Measurements from ENCODE around the gene FANCI. TPM values are rescaled to one million over a fixed set of nuclear protein-coding genes. Genes with fewer than 3 reads are reported as not detected.

Gene FANCI
- total and polyA plus RNA-seq, 5 experiments from 2014 or later = 3.1 to 9.4 (median 4.9) TPM

DNA sequence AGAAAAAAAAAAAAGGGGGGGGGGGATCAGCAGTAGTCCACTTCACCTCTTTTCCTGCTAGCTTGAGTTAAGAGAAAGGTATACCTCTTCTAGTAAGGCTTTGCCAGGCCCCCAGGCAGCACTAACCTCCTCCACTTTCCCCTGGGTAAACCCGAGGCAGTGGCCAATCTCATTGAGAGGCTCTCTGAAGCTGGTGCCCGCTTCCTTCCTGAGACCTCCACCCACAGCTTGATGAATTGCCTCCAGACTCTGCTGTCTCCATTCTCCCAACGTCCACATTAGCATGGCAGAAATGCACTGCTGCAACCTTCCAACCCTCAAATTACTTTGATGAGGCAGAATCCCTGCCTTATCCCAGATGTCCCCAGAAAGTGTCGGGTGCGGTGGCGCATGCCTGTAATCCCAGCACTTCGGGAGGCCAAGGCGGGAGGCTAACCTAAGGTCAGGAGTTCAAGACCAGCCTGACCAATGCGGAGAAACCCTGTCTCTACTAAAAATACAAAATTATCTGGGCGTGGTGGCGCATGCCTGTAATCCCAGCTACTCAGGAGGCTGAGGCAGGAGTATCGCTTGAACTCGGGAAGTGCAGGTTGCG is 37.7 kb upstream of the FANCI start:
- Mint-ChIP-seq H3K4me1 (peaks cover 11 to 29% (median 26%) of the 10 kb centered on the region in 4 donors), H3K27me3 (peaks cover 0 to 4% (median 1%) of the 10 kb centered on the region in 5 donors), H3K9me3 (no peaks in the 10 kb centered on the region), H3K27ac (peak overlapping the region in 1 of 10 donors; percentile 37), H3K36me3 (peaks cover 0 to 5% (median 0%) of the 10 kb centered on the region in 3 donors), H3K4me3 (no peak overlapping the region)
- POLR2A ChIA-PET = interaction anchor here (0.7 kb wide), 1 partner anchor 33 kb away, joined by 6 read pairs; no protein-coding TSS in a partner anchor
- DNase-seq (no peak), ATAC-seq (no peak)

GRCh38 chr15:89206908-89207331 is 36.9 kb upstream of the FANCI start:
- Mint-ChIP-seq H3K4me1 (peaks cover 11 to 29% (median 26%) of the 10 kb centered on the region in 4 donors), H3K4me3 (peak overlapping the region in 3 of 10 donors; percentile 6 to 20 (median 14)), H3K9me3 (no peaks in the 10 kb centered on the region), H3K36me3 (no peaks in the 10 kb centered on the region), H3K27ac (peak overlapping the region in 3 of 10 donors; percentile 21 to 63 (median 62)), H3K27me3 (peaks cover 0 to 4% (median 1%) of the 10 kb centered on the region in 5 donors)
- peak; percentile 95 to 98 for ATAC-seq
- peak; percentile 51 to 81 (median 68) for DNase-seq
- POLR2A ChIA-PET = interaction anchor here (0.7 kb wide), 2 partner anchors 32 to 310 kb away, joined by 3 to 6 read pairs; no protein-coding TSS in a partner anchor

DNA sequence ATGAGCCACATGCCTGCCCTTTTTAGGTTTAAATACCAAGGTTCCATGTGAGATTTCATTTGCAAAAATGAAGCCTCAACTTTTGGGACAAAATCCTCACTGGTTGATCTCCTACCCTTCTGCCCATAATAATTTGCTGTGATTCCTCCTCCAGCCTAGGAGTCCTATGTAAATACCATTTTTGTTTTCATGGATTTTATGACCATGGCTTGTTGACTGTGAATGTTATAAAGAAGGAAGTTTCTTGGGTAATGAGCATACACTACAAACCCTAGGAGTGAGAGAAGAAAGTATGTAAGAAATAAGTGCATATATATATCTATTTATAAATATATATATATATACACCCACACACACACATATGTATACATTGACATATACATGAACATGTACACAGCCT is 35.5 kb upstream of the FANCI start:
- no peaks in the 10 kb centered on the region for H3K36me3 Mint-ChIP-seq
- peaks cover 11 to 29% (median 25%) of the 10 kb centered on the region in 4 donors for H3K4me1 Mint-ChIP-seq
- POLR2A ChIA-PET = no interaction called here
- ATAC-seq (no peak), DNase-seq (no peak)
- H3K9me3 Mint-ChIP-seq = no peaks in the 10 kb centered on the region
- H3K4me3 Mint-ChIP-seq = no peak overlapping the region
- H3K27ac Mint-ChIP-seq = no peak overlapping the region
- peaks cover 0 to 4% (median 1%) of the 10 kb centered on the region in 5 donors for H3K27me3 Mint-ChIP-seq

- Mint-ChIP-seq H3K4me1 (peaks cover 5 to 21% (median 18%) of the 10 kb centered on the region in 4 donors), H3K9me3 (no peaks in the 10 kb centered on the region), H3K4me3 (no peak overlapping the region), H3K27ac (no peak overlapping the region), H3K27me3 (peaks cover 0 to 4% (median 1%) of the 10 kb centered on the region in 5 donors), H3K36me3 (no peaks in the 10 kb centered on the region)
- ATAC-seq = no peak
- no peak for DNase-seq
- POLR2A ChIA-PET = no interaction called here
Measured at GRCh38 chr15:89209057-89209456, 34.7 kb upstream of the FANCI start.

- Mint-ChIP-seq H3K9me3 (no peaks in the 10 kb centered on the region), H3K27me3 (peaks cover 0 to 4% (median 2%) of the 10 kb centered on the region in 5 donors), H3K4me3 (no peak overlapping the region), H3K36me3 (no peaks in the 10 kb centered on the region), H3K4me1 (peaks cover 0 to 5% (median 5%) of the 10 kb centered on the region in 4 donors), H3K27ac (no peak overlapping the region)
- ATAC-seq (no peak), DNase-seq (no peak)
- POLR2A ChIA-PET = no interaction called here
Measured at GRCh38 chr15:89211678-89212170, 32.1 kb upstream of the FANCI start.

DNA sequence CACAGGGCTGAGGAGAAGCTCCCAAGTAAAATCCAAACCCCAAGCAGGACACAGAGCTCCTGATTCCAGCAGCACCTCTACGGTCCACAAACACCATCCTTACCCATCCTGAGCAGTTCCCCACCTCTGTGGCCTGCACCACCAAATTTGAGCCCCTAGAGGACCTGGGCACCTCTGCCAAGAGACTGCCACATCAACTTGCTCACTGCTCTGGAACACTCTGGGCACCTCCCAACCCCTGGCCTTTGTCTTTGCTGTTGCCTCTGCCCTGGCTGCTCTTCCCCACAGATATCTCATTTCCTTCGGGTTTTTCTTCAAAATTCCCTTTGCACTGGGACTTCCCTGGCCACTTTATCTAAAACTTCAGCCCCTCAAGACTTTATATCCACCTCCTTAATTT is 28.2 kb upstream of the FANCI start:
- no peak for DNase-seq
- no peak overlapping the region for H3K27ac Mint-ChIP-seq
- H3K4me3 Mint-ChIP-seq = no peak overlapping the region
- no peaks in the 10 kb centered on the region for H3K4me1 Mint-ChIP-seq
- no peaks in the 10 kb centered on the region for H3K9me3 Mint-ChIP-seq
- ATAC-seq = no peak
- H3K36me3 Mint-ChIP-seq = no peaks in the 10 kb centered on the region
- POLR2A ChIA-PET = no interaction called here
- peaks cover 0 to 2% (median 0%) of the 10 kb centered on the region in 5 donors for H3K27me3 Mint-ChIP-seq

DNA sequence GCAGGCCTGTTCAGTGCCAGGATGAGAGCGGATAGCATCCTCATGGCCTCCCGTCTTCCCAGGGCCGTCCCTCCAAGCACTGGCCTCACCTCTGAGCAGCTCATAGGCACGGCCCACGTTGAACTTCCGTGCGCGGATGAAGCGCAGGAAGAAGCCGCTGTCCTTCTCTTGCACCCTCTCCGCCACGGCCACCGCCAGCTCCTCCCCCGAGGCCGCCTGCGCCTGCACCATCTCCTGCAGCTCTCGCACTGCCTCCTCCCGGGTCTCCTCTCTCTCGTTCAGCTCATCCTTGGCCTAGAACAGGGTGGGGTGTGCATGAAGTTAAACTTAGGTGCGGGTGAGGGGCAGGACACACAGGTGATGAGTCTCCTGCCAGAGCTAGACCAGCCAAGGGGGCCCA is 26.7 kb upstream of the FANCI start:
- Mint-ChIP-seq H3K4me3 (no peak overlapping the region), H3K27me3 (peaks cover 0 to 4% (median 0%) of the 10 kb centered on the region in 5 donors), H3K9me3 (no peaks in the 10 kb centered on the region), H3K4me1 (no peaks in the 10 kb centered on the region), H3K27ac (no peak overlapping the region), H3K36me3 (no peaks in the 10 kb centered on the region)
- no peak for DNase-seq
- POLR2A ChIA-PET = no interaction called here
- no peak for ATAC-seq

DNA sequence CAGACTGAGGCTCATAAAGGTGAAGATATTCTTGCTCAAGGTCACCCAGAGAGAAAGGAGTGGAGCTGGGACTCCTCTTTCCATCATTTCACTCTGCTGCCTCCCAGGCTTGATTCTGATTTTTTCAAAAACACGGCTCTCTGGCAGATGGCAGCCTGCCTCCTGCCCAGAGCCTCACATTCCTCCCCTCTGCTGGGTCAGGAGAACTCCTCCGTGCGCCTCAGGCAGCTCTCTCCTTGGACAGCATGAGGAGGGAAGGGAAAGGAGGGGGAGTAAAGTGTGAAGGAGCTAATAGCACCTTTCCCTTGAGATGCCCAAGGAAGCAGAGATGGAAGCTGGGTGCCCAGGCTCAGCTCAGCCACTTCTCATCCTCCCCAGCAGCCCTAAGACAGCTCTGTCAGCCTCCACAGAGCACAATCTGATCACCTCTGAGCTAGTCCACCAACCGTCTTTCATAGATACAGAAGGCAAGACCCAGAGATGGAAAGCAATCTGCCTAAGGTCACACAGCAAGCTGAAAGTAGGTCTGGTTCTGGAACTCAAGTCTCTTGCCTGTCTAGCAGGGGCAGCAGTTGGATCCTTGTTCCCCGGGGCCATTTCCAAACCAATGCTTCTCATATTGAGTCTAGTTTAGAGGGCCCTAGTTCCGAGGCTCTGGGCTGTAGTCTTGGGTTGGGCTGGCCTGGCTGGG is 25.9 kb upstream of the FANCI start:
- ATAC-seq = no peak
- H3K36me3 Mint-ChIP-seq = no peaks in the 10 kb centered on the region
- no peaks in the 10 kb centered on the region for H3K4me1 Mint-ChIP-seq
- H3K9me3 Mint-ChIP-seq = no peaks in the 10 kb centered on the region
- DNase-seq = no peak
- POLR2A ChIA-PET = no interaction called here
- H3K4me3 Mint-ChIP-seq = no peak overlapping the region
- peaks cover 0 to 4% (median 0%) of the 10 kb centered on the region in 5 donors for H3K27me3 Mint-ChIP-seq
- H3K27ac Mint-ChIP-seq = no peak overlapping the region

DNA sequence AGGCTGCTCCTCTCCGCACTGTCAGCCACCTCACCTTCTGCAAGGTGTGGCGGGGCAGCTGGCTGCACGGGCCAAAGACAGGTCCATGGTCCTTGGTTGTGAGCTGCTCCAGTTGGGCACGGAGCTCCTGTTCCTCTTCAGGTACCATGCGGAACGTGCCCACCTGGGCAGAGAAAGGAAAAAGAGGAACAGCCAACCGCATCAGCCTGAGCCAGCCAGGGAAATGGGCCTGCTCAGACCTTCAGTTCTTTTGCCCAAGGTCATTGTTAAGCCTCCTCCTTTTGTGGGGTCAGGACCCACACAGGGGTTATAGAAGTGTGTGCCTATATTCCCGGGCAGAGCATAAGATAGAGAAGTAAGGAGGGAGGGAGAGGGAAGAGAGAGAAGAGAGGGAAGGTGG is 25.2 kb upstream of the FANCI start:
- no peaks in the 10 kb centered on the region for H3K9me3 Mint-ChIP-seq
- H3K27ac Mint-ChIP-seq = peak overlapping the region in 1 of 10 donors; percentile 3
- H3K4me1 Mint-ChIP-seq = no peaks in the 10 kb centered on the region

DNA sequence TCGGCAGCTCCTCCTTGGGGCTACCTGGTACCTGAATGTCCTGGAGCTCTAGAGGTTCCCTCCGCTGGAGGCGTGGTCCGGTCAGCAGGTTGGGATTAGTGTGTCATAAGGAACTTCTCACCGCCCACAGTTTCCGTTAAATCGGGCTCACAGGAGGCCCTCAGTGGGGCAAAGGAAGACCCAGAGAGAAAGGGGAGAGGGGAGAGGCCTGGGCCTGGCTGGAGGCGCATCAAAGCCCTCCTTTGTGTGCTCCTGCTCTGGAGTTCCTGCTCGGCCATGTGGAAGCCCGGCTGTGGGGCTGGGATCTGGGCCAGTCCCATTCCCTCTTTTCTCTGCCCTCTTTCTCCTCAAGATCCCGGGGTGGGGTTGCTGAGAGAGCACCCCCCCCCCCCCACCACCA is 22.2 kb upstream of the FANCI start, which contains the start of gene RLBP1:
TSS of gene RLBP1 (minus strand) at position 37 of the 400 bp plus-strand sequence. CDS start 2,604 bp downstream, outside the sequence.
- Mint-ChIP-seq H3K27ac (peak within 1 kb of the TSS in 1 of 10 donors; percentile 79), H3K9me3 (no peaks in the 10 kb centered on the region), H3K4me1 (no peaks in the 10 kb centered on the region), H3K4me3 (no peak within 1 kb of the TSS), H3K27me3 (peaks cover 0 to 2% (median 0%) of the 10 kb centered on the region in 5 donors), H3K36me3 (no peaks in the 10 kb centered on the region)
- no peak for DNase-seq
- no peak for ATAC-seq
- POLR2A ChIA-PET = no interaction called here

More for the DNA sequence above, 25.2 kb upstream of the FANCI start:
- peaks cover 0 to 4% (median 0%) of the 10 kb centered on the region in 5 donors for H3K27me3 Mint-ChIP-seq
- ATAC-seq (no peak), DNase-seq (no peak)
- POLR2A ChIA-PET = no interaction called here
- no peak overlapping the region for H3K4me3 Mint-ChIP-seq
- H3K36me3 Mint-ChIP-seq = no peaks in the 10 kb centered on the region

DNA sequence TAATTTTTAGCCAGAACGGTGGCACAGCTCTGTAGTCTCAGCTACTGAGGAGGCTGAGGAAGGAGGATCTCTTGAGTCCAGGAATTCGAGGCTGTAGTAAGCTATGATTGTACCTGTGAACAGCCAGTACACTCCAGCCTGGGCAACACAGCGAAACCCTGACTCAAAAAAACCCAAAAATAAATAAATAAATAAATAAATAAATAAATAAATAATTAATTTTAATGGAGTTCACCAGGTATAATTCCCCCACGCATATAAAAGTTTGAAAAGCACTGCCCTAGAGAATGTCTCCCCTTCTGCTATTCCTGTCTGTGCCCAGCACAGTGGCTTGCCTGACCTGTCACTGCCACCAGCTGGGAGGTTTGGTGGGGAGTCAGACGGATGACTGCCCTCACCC is 18.2 kb upstream of the FANCI start:
- H3K36me3 Mint-ChIP-seq = no peaks in the 10 kb centered on the region

GRCh38 chr15:89226359-89227221 is 17.2 kb upstream of the FANCI start:
- no peaks in the 10 kb centered on the region for H3K36me3 Mint-ChIP-seq
- DNase-seq (no peak), ATAC-seq (no peak)
- peaks cover 0 to 18% (median 3%) of the 10 kb centered on the region in 5 donors for H3K27me3 Mint-ChIP-seq
- H3K27ac Mint-ChIP-seq = peak overlapping the region in 1 of 10 donors; percentile 7
- POLR2A ChIA-PET = no interaction called here
- no peak overlapping the region for H3K4me3 Mint-ChIP-seq
- H3K4me1 Mint-ChIP-seq = no peaks in the 10 kb centered on the region
- H3K9me3 Mint-ChIP-seq = no peaks in the 10 kb centered on the region

More for the DNA sequence above, 18.2 kb upstream of the FANCI start:
- Mint-ChIP-seq H3K4me3 (no peak overlapping the region), H3K27me3 (peaks cover 0 to 14% (median 3%) of the 10 kb centered on the region in 5 donors), H3K27ac (peak overlapping the region in 1 of 10 donors; percentile 37), H3K9me3 (no peaks in the 10 kb centered on the region), H3K4me1 (no peaks in the 10 kb centered on the region)
- POLR2A ChIA-PET = no interaction called here
- ATAC-seq = no peak
- no peak for DNase-seq
